Thymus (tissue), 11 donors: ENCODE measurements around the gene CD207. TPM values are rescaled to one million over a fixed set of nuclear protein-coding genes. Genes with fewer than 3 reads are reported as not detected.

Source experiments
- DNase-seq, 9 donors: peaks; one replicate each; pipeline ENCODE4 v3.0.0-alpha.2; 2013; ENCODE audit warnings: low spot score in 9 of 9, low read depth in 6 of 9, missing footprints in 1 of 9
- H3K27ac ChIP-seq, 2 donors: one replicate each; pipeline ENCODE4 v1.5.1; 2013; ENCODE audit warnings: control low read depth in 1 of 2, low read depth in 1 of 2, low read length in 1 of 2, mild to moderate bottlenecking in 1 of 2, moderate library complexity in 1 of 2
- H3K27me3 ChIP-seq, 2 donors: one replicate each; pipeline ENCODE4 v1.5.1; 2013; ENCODE audit warnings: low read length in 1 of 2; ENCODE audit not compliant: control insufficient read depth in 2 of 2, insufficient read depth in 1 of 2
- H3K36me3 ChIP-seq, 2 donors: one replicate each; pipeline ENCODE4 v1.5.1; 2013; ENCODE audit warnings: low read length in 1 of 2, mild to moderate bottlenecking in 1 of 2, moderate library complexity in 1 of 2; ENCODE audit not compliant: control insufficient read depth in 2 of 2, insufficient read depth in 2 of 2
- H3K4me1 ChIP-seq, 2 donors: one replicate each; pipeline ENCODE4 v1.5.1; 2013; ENCODE audit warnings: low read length in 2 of 2; ENCODE audit not compliant: control insufficient read depth in 2 of 2, insufficient read depth in 2 of 2
- H3K4me3 ChIP-seq, 2 donors: one replicate each; pipeline ENCODE4 v1.5.1; 2013; ENCODE audit warnings: low read length in 2 of 2, control low read depth in 1 of 2, mild to moderate bottlenecking in 1 of 2
- H3K9me3 ChIP-seq, 2 donors: one replicate each; pipeline ENCODE4 v1.5.1; 2013; ENCODE audit warnings: low read length in 1 of 2, mild to moderate bottlenecking in 1 of 2; ENCODE audit not compliant: control insufficient read depth in 2 of 2, insufficient read depth in 1 of 2
- WGBS: extraction: QIAGEN DNeasy Blood & Tissue Kit; methylation state at CpG from one replicate; pipeline ENCODE4 v1.1.7; 2013; 5-methylcytosine and 5-hydroxymethylcytosine counted together
- polyA plus RNA-seq: library from polyadenylated mRNA; stranded (reverse); fragments of 200-250 nt; gene quantifications from one replicate; pipeline ENCODE4 v1.2.3, GENCODE V29; 2013
- total RNA-seq: library from RNA; stranded (reverse); fragments of 120-200 nt; gene quantifications from one replicate; pipeline ENCODE4 v1.2.4, GENCODE V29; 2013
- donor health status: healthy.

The CD207 gene
- total and polyA plus RNA-seq, 2 donors: 0.99 to 2.6 TPM

DNA sequence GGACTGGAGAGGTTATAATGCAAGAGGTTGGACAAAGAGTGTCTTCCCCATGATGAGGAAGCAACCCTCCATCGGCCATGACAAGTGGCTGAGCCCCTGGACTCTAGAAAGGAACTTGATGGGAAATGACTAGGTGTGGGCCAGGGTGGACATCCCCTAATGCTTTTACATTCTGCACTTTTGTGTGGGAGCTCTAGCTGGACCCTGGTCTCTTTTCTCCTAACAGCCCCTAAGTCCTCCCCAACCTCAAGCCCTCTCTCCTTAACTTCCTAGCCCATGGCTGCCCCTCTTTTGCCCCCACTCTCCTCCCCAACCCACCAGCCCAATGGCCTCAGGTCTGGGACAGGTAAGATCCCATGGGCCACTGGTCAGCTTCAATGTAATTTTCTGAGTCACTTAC is 2.4 kb downstream of the CD207 start:
- Histone ChIP-seq H3K36me3 (no peaks in the 10 kb centered on the region), H3K27ac (no peak overlapping the region), H3K9me3 (no peaks in the 10 kb centered on the region), H3K4me3 (no peak overlapping the region), H3K27me3 (no peaks in the 10 kb centered on the region), H3K4me1 (no peaks in the 10 kb centered on the region)
- 50% methylated on average over 1 of the region's 1 CpG for WGBS
- DNase-seq: no peak

DNA sequence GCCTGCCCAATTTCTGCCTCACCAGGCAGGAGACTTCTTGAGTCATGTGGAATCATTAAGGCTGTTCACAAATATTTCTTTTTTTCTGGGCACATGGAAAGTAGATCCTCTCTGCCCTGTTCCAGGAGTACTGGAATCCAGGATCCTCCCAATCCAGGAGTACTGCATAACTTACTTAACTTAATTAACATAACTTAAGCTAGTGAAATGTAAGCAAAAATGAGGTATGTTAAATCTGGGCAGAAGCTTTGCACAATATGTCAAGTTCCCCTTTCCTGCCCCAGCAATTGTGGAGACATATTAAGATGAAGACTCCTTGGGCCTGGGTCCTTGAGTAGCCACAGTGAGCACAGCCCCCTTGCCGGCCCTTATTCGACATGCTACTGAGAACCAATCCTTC is 3.2 kb downstream of the CD207 start:
- no peak overlapping the region for H3K27ac ChIP-seq
- WGBS: 98% methylated on average over 2 of the region's 2 CpGs
- no peaks in the 10 kb centered on the region for H3K4me1 ChIP-seq
- no peaks in the 10 kb centered on the region for H3K9me3 ChIP-seq
- no peak overlapping the region for H3K4me3 ChIP-seq
- no peaks in the 10 kb centered on the region for H3K27me3 ChIP-seq
- no peaks in the 10 kb centered on the region for H3K36me3 ChIP-seq
- DNase-seq: no peak

DNA sequence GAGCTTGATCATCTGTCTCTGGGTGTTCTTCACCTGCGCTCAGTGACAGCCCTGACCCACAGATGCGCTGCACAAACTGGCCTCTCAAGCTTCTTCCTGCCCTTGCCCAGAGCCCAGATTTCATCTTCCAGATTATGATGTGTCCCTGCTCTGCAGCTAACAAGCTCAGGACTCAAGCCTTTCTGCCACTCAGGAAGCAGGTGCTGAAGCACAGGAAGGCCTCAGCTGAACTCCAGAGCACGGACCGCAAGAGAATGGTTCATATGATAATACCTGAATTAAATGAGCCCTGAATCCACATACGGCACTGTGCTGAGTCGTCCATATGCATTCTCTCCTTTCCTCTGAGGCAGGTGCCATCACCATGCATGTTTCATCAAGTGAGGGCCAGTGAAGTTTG is 3.8 kb downstream of the CD207 start:
- no peak for DNase-seq
- Histone ChIP-seq H3K27me3 (no peaks in the 10 kb centered on the region), H3K4me3 (no peak overlapping the region), H3K27ac (no peak overlapping the region), H3K36me3 (no peaks in the 10 kb centered on the region), H3K4me1 (no peaks in the 10 kb centered on the region), H3K9me3 (no peaks in the 10 kb centered on the region)
- WGBS: 10% methylated on average over 6 of the region's 6 CpGs

DNA sequence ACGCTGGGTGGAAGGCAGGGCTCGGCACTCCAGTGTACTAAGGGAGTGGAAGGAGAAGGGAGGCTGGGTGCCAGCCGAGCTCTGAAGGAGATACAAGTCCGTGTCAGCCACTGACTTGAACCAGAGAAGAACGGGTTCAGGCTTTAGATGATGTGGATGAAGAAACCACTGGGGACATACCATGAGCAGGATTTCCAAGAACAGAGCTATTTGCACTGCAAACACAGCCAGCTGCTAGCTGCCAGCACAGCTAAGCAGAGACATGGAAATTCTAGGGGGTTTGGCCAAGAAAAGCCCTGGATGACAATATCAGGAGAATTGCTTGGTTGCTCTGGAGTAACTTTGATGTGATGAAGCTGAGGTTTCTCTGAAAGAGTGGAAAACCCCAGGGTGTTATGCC is 5.2 kb downstream of the CD207 start:
- no peaks in the 10 kb centered on the region for H3K9me3 ChIP-seq
- DNase-seq: no peak
- H3K4me1 ChIP-seq: no peaks in the 10 kb centered on the region
- H3K36me3 ChIP-seq: no peaks in the 10 kb centered on the region
- 92% methylated on average over 5 of the region's 5 CpGs for WGBS
- no peaks in the 10 kb centered on the region for H3K27me3 ChIP-seq
- H3K27ac ChIP-seq: no peak overlapping the region
- no peak overlapping the region for H3K4me3 ChIP-seq

DNA sequence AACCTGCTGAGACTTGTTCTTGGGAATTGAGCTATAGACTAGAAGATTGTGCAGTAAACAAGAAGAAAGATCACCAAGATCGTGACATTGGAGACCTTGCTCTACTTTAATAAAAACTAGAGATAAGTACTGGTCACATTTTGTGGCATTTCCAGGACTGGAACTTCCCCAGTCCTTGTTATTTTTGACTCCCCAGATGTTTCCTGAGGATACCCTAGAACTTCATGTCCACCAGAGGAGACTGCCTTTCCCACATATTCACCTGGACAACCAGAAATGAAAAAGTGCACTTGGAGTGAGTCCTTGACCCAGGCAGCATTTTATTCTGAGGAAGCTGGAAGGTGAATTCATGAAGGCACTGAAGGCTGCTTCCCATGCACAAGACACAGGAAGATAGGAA is 5.7 kb downstream of the CD207 start:
- no peak overlapping the region for H3K27ac ChIP-seq
- H3K27me3 ChIP-seq: no peaks in the 10 kb centered on the region
- H3K4me1 ChIP-seq: no peaks in the 10 kb centered on the region
- no peaks in the 10 kb centered on the region for H3K9me3 ChIP-seq
- 90% methylated on average over 1 of the region's 1 CpG for WGBS
- H3K4me3 ChIP-seq: no peak overlapping the region
- H3K36me3 ChIP-seq: no peaks in the 10 kb centered on the region
- DNase-seq: no peak

DNA sequence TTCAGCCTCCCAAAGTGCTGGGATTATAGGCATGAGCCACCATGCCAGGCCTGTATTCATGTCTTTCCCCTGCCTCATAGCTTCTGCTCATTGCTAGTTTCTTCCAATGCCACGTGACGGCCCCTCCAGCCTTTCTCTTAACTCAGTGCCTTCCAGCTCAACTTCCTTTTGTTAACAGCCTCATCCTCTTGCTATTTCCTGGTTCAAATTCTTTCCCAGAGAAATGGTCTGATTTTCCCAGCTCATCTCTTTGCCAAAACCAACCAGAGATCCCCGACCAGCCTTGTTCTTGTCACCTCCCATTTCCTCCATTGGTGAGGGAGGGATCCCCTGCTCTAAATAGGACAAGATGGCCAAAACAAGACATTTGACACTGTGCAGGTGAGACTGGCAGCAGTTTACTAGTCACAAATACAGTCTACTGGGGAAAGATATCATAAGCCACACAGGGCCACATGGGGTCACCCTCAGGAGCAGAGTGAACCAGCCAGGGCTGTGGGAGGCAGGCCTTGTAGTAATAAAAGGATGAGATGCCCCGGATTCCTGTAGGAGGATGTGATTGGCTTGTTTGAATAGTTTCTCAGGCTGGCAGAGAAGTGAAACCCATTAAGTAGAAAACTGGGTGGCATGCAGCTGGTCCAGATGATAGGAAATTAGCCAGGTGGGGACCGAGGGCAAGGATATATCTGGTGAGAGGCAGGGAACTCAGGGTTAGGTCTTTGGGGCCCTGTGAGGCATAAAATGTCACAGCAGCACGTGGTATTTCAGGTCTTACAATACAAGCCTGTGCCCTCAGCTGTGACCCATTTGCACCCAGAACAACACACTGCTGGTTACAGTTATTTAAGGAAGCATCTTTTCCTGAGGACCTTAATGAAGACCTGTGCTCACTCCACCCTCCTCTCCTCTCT is 6.4 kb downstream of the CD207 start:
- Histone ChIP-seq H3K27me3 (no peaks in the 10 kb centered on the region), H3K27ac (no peak overlapping the region), H3K36me3 (no peaks in the 10 kb centered on the region), H3K9me3 (no peaks in the 10 kb centered on the region), H3K4me1 (no peaks in the 10 kb centered on the region), H3K4me3 (no peak overlapping the region)
- WGBS: 86% methylated on average over 6 of the region's 6 CpGs
- DNase-seq: no peak

DNA sequence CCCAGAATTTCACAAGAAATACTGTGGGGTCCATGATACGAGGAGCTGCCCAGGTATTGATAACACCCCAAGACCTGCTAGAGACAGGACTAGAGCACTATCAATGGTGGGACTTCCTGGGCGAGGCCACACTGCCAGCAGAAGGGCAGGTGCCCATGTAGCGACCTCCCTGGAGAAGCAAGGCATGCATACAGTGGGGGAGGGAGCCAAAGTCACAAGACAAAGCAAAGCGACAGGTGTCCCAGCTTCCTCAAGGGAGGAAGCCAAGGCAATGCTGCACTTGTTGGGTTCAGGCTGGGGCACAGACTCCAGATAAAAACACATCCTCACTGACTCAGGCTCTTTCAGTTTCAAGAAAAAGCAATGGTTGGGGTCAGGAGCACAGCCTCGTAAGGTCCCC is 7.5 kb downstream of the CD207 start:
- Histone ChIP-seq H3K36me3 (no peaks in the 10 kb centered on the region), H3K4me1 (no peaks in the 10 kb centered on the region), H3K27me3 (no peaks in the 10 kb centered on the region), H3K4me3 (no peak overlapping the region), H3K27ac (no peak overlapping the region), H3K9me3 (no peaks in the 10 kb centered on the region)
- DNase-seq: no peak
- 65% methylated on average over 5 of the region's 5 CpGs for WGBS

DNA sequence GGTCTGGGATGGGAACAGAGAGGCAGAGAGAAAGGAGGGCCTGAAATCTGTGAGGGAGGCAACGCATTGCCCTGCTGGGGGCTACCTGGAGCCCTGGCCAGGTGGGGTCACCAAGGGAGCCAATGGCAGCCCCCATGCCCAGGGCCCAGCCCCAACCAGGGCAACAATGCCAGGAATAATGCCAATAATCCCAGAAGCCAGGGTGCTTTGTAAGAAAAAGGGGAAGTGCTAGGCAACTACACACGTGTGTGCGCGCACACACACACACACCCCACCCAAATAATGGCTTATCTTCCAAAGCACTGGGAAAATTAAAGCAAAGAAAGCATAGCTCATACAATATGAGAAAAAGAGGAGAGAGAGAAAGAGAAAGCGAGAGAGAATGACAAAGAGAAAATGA is 8.2 kb downstream of the CD207 start:
- H3K27me3 ChIP-seq: no peaks in the 10 kb centered on the region
- no peak overlapping the region for H3K4me3 ChIP-seq
- no peaks in the 10 kb centered on the region for H3K9me3 ChIP-seq
- DNase-seq: no peak
- 74% methylated on average over 5 of the region's 5 CpGs for WGBS
- H3K27ac ChIP-seq: no peak overlapping the region
- H3K36me3 ChIP-seq: no peaks in the 10 kb centered on the region
- no peaks in the 10 kb centered on the region for H3K4me1 ChIP-seq

DNA sequence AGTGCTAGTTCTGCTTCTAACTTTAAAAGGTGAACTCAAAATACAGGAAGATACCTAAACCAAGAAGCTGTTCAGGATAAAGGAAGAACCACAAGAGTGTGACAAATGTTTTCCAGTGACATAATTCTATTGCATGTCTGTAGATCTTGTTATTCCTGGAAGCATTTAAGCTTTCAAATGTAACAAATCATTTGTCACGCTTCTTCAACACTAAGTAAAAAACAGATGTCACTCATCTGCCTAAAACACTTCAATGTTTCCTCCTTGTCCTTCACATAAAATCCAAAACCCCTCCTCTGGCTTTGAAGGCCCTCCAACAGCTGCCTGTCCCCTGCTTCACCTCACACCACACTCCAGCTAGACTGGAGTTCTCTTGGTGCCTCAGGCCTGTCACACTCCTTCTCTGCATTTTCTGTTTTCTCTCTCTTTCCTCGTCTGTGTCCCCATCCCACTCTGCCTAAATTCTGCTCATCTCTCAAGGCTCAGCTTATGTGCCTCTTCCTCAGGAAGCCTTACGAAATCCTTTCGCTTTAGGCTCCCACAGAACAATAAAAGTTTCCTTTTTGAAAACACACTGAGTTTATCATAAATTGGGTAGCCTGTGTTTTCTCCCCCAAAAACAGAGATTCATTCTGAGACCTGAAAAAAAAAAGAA is 8.8 kb downstream of the CD207 start:
- Histone ChIP-seq H3K4me1 (no peaks in the 10 kb centered on the region), H3K27ac (no peak overlapping the region), H3K27me3 (no peaks in the 10 kb centered on the region), H3K4me3 (no peak overlapping the region), H3K9me3 (no peaks in the 10 kb centered on the region), H3K36me3 (no peaks in the 10 kb centered on the region)
- WGBS: 61% methylated on average over 4 of the region's 4 CpGs
- no peak for DNase-seq
